Fibroblast of skin of left quadriceps (primary cell): ENCODE data around the gene ATP5PO.

Experiments used
- DNase-seq, 2 experiments: peaks; one replicate each; pipeline ENCODE4 v3.0.0-alpha.2; 2013; ENCODE audit warnings: low read depth in 2 of 2

Gene ATP5PO

DNA sequence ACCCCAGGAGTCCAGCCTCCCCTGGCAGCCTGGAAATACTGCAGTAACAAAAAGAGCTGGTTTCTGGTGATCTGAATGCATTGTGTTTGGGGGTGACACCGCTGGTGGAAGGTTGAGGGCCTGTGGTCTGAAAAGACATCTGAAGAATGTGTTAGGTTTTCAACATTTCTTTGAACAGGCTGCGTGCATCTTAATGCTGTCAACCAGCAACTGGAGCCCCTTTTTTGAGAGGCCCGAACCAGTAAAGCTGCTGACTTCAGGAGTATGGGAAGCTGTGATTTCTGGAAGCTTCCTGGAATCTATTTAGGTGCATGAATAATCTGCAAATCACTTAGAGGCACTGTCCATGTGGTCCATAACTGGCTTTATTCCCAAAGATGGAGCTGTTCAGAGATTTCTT, 17.0 kb downstream of the ATP5PO start:
- peak in 1 of 2 experiments; percentile 19 for DNase-seq

DNA sequence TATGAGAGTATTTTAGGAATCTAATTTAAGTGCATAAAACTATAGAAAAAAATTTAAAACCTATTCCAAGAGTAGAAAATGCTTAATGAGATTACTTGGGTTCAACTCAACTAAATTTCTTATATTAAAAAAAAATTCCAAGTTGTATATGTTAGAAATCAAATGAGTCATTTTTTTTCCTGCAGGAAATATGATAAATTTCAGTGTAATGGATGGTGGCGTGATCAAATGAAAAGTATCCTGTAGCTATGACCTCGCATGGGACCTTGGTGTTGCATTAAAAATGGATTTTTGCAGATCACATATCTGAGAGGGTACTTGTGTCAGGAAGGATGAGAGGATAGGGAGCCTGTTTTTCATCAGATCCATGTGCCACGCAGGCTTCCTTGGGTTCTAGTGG, 17.9 kb downstream of the ATP5PO start:
- DNase-seq = no peak

DNA sequence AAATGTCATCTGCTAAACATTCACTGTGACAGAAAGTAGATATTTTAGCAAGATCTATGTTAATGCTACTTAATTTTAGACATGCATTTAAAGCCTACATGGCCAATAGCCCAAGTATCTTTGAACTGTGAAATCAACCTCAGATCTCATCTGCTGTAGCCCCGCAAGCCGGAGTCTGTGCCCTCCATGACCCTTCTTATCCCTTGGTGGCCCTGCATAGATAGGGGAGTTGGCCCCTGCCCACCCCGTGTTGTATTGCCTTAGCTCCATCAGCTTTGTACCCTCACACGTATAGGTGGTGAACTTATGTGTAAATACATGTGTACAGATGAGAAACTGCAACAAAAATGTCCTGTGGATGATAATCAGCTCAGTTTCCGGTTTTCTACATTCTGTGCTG, 18.5 kb downstream of the ATP5PO start:
- DNase-seq = no peak

DNA sequence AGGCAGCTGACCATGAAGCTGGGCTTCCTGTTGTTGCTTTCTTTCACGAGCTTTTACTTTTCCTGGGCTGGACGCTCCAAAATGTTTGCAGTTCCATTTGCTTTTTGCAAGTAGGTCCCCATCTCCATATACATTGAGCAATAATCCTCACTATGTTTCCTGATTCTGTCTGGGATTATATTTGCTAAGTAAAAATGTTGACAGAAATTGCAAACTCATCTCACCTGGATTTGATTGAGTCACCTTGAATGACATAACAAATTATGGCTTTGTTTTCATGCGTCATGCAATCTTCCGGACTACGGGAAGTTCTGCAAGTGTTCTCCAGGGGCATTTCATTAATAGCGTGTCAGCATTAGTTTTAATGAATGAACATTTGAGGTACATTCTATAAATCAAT, 18.9 kb downstream of the ATP5PO start:
- no peak for DNase-seq

DNA sequence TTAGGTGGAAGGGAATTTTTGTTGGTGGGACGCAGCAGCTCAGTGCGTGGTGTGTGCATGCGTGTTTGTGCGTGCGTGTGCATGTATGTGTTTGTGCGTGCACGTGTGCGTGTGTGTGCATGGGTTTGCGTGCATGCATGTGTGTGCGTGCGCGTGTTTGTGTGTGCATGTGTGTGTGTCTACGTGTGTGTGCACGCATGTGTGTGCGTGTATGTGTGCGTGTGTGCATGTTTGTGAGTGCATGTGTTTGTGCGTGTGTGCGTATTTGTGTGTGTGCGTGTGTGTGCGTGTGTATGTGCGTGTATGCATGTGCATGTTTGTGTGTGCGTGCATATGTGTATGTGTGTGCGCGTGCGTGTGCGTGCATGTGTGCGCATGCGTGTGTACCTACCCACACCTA, 20.2 kb downstream of the ATP5PO start:
- no peak for DNase-seq

DNA sequence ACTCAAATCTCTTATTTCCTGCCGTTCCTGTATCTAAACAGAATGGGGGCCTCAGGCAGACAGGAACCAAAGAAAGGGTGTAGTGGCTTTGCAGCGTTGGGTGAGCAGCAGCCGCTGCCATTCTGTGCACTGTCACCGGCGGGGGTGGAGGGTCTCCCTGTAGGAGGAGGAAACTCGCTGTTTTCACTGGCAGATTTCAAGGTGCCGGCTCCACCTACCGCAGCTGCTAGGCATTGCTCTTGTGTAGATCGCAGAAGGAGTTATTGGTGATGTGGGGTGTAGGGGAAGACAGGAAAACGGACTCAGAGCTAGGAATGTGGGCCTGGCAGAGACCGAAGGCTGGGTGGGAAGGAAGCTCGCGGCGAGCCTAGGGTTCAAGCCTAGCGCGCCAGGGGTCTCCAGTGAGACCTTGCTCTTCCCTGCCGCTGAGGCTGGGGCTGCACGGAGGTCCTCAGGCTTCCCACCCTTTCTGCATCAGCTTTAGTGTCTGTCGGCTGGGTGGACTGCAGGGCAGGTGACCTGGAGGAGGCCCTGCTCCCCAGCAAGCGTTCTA, 20.8 kb downstream of the ATP5PO start:
- DNase-seq = peak; percentile 78 to 80

DNA sequence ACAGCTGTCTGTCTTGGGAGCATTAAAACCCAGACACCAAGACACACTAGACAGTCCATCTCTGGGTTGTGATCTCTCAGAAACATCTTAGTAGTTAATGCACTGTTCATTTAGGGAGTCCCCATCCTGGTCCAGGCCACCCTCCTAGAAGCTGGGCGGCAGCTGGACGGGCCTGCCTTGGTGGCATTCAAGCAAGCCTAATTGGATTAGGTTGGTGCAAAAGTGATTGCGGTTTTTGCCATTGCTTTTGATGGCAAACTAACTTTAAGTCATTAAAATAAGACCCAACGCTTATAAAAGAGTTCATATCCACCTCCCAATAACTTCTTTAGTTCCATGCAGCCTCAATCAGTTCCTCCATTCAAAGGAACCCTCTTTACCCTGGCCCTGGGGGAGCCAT, 21.7 kb downstream of the ATP5PO start:
- DNase-seq = no peak

DNA sequence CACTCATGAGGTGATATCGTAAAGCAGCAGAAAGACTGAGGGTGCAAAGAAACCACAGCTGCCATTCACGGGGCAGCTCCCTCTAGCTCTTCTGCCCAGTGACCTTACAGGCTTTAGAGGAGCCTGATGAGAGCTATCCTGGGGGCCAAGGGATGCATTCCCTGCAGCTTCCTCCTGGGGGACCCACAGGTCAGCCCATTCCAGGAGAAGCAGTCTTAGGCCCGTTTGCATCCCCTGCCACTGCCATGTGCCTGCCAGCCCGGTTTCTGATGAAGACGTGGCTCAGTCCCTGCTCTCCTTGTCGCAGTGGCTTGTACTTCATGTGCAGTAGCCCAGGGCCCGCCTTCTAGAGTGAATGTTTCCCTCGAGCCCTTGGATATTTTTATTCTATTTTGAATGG, 22.8 kb downstream of the ATP5PO start:
- DNase-seq = no peak

DNA sequence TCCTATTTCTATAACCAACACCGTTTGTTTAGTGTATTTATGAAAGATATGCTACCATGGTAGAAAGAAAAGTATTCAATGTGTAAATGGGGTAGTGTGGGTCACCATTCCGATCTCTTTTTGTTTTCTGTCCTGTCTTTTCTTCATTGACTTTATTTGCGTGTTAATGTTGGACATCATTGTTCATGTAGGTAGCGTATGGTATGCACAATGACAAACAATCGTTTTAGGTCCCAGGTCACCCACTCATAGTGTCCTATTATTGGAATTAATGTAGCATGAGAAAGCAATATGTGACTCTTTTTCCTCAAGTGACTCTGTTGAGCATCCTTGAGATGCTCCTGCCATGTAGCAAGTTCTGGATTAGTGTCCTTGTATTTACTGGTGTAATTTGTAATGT, 25.4 kb downstream of the ATP5PO start:
- no peak for DNase-seq

DNA sequence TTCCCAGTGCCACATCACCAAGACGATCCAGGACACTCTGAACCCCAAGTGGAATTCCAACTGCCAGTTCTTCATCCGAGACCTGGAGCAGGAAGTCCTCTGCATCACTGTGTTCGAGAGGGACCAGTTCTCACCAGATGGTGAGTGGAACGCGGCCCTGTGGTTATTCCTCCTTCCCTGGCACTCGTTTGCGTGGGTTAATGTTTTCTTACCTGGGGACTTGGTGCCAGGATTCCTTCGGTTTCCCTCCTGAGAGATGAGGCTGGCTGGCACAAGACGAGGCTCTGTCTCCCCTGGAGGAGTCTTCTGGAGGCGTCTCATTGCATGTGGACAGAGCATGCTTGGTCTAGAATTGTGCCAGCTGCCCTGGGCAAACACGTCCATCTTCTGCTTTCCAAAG, 29.3 kb downstream of the ATP5PO start:
- DNase-seq = no peak

DNA sequence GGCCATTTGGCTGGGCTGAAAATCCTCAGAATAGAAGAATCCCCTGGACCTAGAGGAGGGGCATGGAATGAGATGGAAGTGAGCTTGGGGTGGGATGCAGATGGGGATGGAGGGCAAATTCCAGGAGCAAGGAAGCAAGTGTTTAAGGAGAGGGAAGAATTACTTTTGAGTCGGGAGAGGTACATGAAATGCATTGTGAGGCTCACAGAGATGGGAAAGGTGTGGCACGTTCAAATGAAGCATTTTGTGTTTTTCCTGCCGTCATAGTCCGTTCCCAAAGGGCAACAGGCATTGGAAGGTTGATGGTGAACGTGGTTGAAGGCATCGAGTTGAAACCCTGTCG, 30.5 kb downstream of the ATP5PO start:
- no peak for DNase-seq

DNA sequence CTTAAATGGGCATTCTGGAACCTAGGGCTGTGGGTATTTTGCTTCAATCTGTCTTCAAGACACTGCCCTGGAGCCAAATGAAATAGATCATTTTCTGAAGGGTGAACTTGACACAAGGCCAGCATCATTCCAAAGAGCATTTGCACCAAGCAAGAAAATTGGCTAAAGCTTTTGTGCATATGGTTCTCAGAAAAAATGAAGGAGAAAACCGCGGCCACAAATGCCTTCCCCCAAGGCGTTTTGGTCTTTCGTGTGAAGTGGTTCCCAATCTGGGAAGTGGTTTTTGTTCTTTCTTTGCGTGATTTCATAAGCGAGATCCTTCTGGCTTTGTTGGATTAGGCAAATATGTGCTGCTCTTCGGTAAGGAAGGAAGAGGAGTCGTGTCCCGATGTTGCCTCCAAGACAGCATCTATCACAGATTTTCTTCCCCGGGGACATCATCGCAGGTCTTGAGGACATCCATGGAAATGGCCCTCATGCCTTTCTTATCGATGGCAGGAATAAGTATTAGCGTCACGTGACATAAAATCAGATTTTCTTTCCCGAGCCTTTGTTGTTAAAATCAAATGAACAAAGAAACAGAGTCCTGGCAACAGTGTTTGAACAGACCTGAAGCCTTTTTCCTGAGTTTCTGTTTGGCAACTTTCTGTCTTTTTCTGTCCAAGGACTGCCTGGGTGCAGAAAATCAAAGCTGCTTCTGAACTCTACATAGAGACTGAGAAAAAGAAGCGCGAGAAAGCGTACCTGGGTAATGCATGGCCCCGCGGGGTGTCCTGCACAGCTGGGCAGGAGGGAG, 31.0 kb downstream of the ATP5PO start:
- peak; percentile 77 to 81 for DNase-seq

DNA sequence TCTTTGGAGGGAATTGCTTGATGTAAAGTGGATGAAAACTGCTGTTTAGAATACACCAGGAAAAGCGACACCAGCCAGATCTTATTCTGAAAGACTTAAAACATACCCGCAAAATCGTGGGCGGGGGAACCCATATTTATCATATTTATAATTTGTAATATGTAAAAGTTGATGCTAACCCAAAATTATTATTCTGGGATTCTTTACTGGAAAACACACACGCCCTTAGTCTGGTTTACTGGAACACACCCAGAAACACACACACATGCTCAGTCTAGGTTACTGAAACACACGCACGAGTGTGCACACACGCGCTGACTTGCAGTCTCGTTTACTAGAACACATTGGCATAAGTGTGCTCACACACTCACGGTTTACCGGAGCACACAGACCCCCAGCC, 32.5 kb downstream of the ATP5PO start:
- no peak for DNase-seq

DNA sequence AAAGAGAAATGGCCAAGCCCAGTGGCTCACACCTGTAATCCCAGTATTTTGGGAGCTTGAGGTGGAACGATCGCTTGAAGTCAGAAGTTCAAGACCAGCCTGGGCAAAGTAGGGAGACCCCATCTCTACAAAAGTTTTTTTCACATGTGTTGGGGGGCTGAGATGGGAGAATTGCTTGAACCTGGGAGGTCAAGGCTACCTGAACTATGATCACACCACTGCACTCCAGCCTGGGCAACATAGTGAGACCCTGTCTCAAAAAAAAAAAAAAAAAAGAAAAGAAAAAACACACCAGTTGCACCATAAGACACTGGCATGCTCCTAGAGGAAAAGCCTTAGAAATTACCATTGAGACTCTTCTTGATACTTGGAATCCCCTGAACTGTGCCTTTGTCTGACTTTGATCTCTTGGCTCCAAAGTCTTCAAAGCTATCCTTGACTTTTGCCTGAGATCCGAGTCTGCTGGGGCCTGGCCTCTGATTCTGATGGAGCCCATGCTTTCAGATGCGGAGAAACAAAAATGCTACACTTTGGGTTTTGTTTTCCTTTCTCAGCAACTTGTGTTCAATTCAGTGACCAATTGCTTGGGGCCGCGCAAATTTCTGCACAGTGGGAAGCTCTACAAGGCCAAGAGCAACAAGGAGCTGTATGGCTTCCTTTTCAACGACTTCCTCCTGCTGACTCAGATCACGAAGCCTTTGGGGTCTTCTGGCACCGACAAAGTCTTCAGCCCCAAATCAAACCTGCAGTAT, 33.7 kb downstream of the ATP5PO start:
- DNase-seq = no peak

DNA sequence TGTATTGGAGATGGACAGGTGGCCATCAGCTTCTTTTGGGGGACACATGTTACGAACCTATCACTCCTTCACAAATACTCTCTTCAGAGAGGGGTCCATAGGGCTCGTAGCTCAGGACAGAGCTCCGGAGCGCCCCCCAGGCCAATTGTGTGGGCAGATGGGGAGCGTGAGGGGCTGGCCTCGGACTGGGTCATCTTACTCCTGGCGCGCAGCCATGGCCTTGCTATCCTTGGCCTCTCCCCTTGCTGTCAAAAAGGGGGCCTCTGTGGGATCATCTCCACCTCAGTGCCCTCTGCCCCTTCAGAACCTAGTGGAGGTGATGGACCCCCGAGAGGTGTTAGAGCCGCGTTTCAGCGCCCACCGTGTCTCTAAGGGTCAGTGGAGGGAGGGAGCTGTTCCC, 35.0 kb downstream of the ATP5PO start:
- DNase-seq = no peak

DNA sequence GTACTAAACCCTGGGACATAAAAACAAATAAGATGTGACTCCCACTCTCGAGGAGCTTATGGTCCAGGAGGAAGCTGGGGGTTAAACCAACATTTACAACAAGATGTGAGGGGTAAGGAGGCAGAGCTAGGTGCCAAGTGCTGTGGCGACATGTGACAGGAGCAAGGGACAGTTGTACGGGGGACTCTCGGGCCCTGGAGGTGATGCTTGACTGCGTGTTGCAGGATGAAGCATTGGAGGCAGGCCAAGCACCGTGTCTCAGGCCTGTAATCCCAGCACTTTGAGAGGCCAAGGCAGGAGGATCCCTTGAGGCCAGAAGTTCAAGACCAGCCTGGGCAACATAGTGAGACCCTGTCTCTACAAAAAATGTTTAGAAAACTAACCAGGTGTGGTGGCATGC, 36.8 kb downstream of the ATP5PO start:
- no peak for DNase-seq

DNA sequence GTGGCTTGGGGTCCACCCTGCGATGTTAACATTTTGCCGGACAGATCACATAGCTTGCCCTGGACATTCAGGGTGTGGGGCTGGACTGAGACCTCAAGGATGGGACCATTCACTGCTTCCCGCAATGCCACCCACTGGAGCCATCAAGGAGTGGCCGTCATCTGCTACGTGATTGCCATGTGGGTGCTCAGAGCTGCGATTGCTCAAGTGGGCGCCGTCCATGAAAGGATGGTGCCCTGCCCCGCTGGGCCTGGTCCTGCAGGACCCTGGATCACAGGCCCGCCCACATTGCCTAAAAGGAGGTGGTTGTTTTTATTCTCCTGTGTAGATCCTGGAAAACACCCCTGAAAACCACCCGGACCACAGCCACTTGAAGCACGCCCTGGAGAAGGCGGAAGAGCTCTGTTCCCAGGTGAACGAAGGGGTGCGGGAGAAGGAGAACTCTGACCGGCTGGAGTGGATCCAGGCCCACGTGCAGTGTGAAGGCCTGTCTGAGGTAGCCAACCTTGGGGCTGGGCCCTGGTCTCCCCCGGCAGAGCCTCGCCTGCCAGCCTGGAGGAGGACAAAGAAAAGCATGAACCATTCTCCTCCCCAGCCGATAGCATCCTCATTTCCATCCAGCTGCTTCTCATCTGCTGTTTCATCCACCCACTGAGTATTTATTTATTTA, 40.4 kb downstream of the ATP5PO start:
- no peak for DNase-seq

DNA sequence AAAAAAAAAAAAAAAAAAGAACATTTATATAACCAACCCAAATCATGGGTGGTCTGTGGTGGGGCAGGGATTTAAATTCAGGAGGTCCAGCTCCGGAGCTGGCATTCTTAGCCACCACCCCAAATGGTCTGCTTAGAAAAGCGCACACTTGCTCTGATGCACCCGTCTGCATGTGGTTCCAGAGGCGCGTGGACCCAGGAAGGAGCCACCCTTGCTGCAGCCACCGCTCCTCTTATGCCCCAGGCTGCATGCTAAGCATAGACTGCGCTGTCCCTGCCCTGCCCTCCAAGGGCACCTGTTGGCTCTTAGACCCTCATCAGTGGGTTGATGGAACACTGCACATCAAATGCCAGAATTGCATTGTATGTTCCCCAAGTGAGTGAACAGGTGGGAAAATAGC, 41.4 kb downstream of the ATP5PO start:
- DNase-seq = no peak

DNA sequence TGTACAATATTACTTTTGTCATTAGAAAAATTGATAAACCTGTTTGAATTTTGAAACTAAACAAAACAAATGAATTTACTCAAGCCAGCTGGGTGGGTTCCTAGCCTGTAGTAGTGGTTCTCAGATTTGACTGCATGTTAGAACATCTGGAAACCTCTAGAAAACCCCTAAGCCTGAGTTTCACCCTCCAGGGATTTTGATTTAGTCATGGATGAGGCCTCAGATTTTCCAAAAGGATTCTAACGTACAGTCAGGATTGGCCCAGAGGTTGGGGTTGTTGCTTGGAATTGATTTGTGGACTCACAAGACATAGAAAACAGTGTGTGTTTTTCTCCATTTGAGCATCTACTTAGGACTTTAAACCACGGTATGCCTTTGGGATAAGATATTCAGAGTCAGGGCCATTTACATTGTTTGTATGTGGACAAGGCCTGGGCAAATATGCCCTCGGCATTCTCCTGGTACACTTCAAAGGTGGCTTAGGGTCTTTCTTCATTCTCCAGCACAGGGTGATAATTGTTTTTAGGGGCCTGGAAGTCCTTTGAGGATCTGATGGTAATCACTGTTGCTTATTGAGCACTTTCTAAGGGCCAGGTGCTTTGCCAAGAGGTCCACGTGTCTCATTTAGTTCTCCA, 42.6 kb downstream of the ATP5PO start:
- no peak for DNase-seq

DNA sequence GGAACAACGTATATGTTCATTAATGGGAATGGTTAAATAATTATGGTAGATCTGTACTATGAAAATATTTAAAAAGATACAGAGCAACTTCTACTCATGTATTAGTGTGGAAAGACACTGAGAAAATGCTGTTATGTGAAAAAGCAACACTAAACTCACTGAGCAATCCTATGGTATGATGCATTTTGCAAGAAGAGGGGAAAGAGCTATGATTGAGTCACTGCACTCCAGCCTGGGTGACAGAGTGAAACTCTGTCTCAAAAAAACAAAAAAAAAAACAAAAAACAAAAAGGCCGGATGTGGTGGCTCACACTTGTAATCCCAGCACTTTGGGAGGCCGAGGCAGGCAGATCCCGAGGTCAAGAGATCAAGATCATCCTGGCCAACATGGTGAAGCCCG, 44.4 kb downstream of the ATP5PO start:
- DNase-seq = no peak

DNA sequence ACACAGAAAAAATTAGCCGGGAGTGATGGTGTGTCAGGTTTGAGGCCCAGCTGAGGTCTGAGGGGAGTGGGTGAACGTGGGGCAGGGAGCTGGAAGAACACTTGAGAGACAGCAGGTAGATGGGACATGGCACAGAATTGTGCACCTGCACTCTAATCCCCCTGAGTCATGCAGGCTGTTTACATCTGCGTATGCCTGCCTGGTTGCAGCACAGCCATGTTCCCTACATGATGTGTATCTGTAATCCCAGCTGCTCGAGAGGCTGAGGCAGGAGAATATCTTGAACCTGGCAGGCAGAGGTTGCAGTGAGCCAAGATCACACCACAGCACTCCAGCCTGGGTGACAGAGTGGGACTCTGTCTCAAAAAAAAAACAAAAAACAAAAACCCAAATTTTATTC, 44.8 kb downstream of the ATP5PO start:
- DNase-seq = no peak

DNA sequence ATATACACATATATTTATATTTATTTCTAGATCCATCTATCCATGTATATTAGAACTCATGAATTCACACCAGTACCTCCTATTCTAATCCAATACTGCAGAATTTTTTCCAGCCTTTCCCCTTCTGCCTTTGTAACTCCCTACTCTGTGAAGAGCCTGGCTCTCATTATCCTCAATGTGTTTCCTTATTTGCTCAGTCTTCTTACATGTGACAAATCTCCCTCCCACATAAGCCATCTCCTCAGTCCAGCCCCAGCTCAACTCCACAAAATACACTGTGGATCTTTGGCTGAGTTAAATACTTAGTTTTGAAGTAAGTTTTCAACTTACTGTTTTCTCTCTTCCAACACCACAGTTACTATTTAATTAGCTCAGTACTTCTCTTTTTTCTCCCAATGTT, 45.7 kb downstream of the ATP5PO start:
- no peak for DNase-seq
